22Rv1 (cell line): ENCODE results near the gene ARID1B.

ENCODE experiments used
- CTCF ChIP-seq: fragments of 450-650 bp; IDR thresholded peaks from 2 replicates; pipeline ENCODE4 v1.5.1; 2017; ENCODE audit warnings: mild to moderate bottlenecking
- ZFX ChIP-seq: fragments of 450-650 bp; IDR thresholded peaks from 2 replicates; pipeline ENCODE4 v1.6.1; 2017; ENCODE audit warnings: antibody characterized with exemption, borderline replicate concordance

- TF ChIP-seq CTCF (no peak), ZFX (no peak)
Observed at GRCh38 chr6:157078326-157078725, 301.1 kb downstream of the ARID1B start.
